HFF-Myc (cell line): ENCODE results near the gene ULK4.
"Not testable (repeated sequence)": the region's sequence is repeated elsewhere in the genome, so short reads cannot be mapped to it uniquely, and the experiment has no call there.

Experiments used
- DNase-seq: peaks from one replicate; pipeline ENCODE4 v3.0.0-alpha.2; 2011; ENCODE audit warnings: low read depth; ENCODE audit errors: extremely low read depth
- H3K4me3 ChIP-seq: replicated peaks from 2 replicates; pipeline ENCODE4 v1.5.1; 2011; ENCODE audit warnings: low read depth, mild to moderate bottlenecking, control low read depth, low read length
- CTCF ChIP-seq: IDR thresholded peaks from 2 replicates; pipeline ENCODE4 v1.5.1; 2012; ENCODE audit warnings: mild to moderate bottlenecking, low read depth, low read length, control low read depth; ENCODE audit errors: missing control alignments

The ULK4 gene

GRCh38 chr3:41792806-41793205, 169.1 kb downstream of the ULK4 start:
- no peak for DNase-seq
- no peak overlapping the region for H3K4me3 ChIP-seq
- no peak for TF ChIP-seq CTCF

- H3K4me3 ChIP-seq: no peak overlapping the region
- no peak for TF ChIP-seq CTCF
- DNase-seq: no peak
Measured at GRCh38 chr3:41769106-41769505, 192.8 kb downstream of the ULK4 start.

GRCh38 chr3:41768363-41768762, 193.5 kb downstream of the ULK4 start:
- H3K4me3 ChIP-seq: no peak overlapping the region
- no peak for DNase-seq
- TF ChIP-seq CTCF: no peak

- not testable (repeated sequence) for H3K4me3 ChIP-seq
Measured at GRCh38 chr3:41762867-41763266, 199.0 kb downstream of the ULK4 start.

GRCh38 chr3:41753651-41754050, 208.3 kb downstream of the ULK4 start:
- H3K4me3 ChIP-seq: no peak overlapping the region
- no peak for TF ChIP-seq CTCF

More at GRCh38 chr3:41762867-41763266, 199.0 kb downstream of the ULK4 start:
- not testable (repeated sequence) for DNase-seq

GRCh38 chr3:41751597-41751996, 210.3 kb downstream of the ULK4 start:
- no peak for TF ChIP-seq CTCF
- H3K4me3 ChIP-seq: no peak overlapping the region
- no peak for DNase-seq

More at GRCh38 chr3:41753651-41754050, 208.3 kb downstream of the ULK4 start:
- no peak for DNase-seq

GRCh38 chr3:41749988-41750387, 211.9 kb downstream of the ULK4 start:
- no peak for TF ChIP-seq CTCF
- no peak for DNase-seq
- H3K4me3 ChIP-seq: no peak overlapping the region
